ENCODE measurements around the gene EXD2. TPM values are rescaled to one million over a fixed set of nuclear protein-coding genes. Genes with fewer than 3 reads are reported as not detected.

The EXD2 gene
- total and polyA plus RNA-seq, 10 donors, result 3.7 to 18.5 (median 12.5) TPM

DNA sequence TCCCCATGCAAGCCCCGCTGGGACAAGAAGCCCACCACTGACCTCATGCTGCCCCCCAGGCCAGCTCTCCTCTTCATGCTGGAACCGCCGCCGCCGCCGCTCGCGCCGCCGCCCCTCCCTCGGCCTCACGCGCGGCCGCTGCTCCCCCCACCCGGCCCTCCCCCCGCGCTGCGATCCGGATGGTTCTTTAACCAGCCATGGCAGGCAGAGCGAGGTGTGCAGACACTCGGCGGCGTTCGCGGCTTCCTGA lies 38.5 kb upstream of the EXD2 start, which contains the start of gene DCAF5:
DCAF5 (minus strand) TSS at position 218 of the 250 bp plus-strand sequence; CDS start at position 77, 141 bp downstream.
- WGBS, 5 donors, result 0 to 2% (median 1%) methylated on average over 12 to 26 of the region's 26 CpGs
- no peaks in the 10 kb centered on the region for H3K27me3 ChIP-seq (replicated peaks in 1 of 7)
- DNase-seq, result peak; percentile 99
- H3K9me3 ChIP-seq, result no peaks in the 10 kb centered on the region
- no peak for TF ChIP-seq CTCF (IDR thresholded peaks at IDR 0.05 in 8 of 11, conservative IDR thresholded peaks at IDR 0.05 in 3 of 11)
- intact Hi-C loops (cut with DNase I; ENCODE audit: low total_unique reads), result no loop called here
- peak within 1 kb of the TSS; percentile 73 to 98 (median 93) for H3K4me3 ChIP-seq
- H3K36me3 ChIP-seq, result peaks cover 0 to 16% (median 8%) of the 10 kb centered on the region in 6 donors
- peak within 1 kb of the TSS; percentile 89 to 96 (median 92) for H3K27ac ChIP-seq
- peaks cover 20 to 60% (median 43%) of the 10 kb centered on the region in 6 donors for H3K4me1 ChIP-seq

GRCh38 chr14:69153152-69153872 lies 38.0 kb upstream of the EXD2 start:
- intact Hi-C loops (cut with DNase I; ENCODE audit: low total_unique reads), result no loop called here
- peak overlapping the region; percentile 73 to 98 (median 93) for H3K4me3 ChIP-seq
- WGBS, 5 donors, result 0 to 1% (median 1%) methylated on average over 17 to 72 of the region's 72 CpGs
- peak; percentile 88 to 93 (median 92) for TF ChIP-seq POLR2AphosphoS5 (IDR thresholded peaks at IDR 0.05)
- peak in 1 of 3 donors; percentile 72 for TF ChIP-seq POLR2A (IDR thresholded peaks at IDR 0.05)
- TF ChIP-seq CTCF (IDR thresholded peaks at IDR 0.05 in 8 of 11, conservative IDR thresholded peaks at IDR 0.05 in 3 of 11), result peak in 1 of 11 experiments; percentile 11
- H3K36me3 ChIP-seq, result peaks cover 0 to 11% (median 4%) of the 10 kb centered on the region in 6 donors
- H3K9me3 ChIP-seq, result no peaks in the 10 kb centered on the region
- peaks cover 0 to under 1% (median 0%) of the 10 kb centered on the region in 7 donors for H3K27me3 ChIP-seq (replicated peaks in 1 of 7)
- DNase-seq, result no peak
- peaks cover 20 to 55% (median 41%) of the 10 kb centered on the region in 6 donors for H3K4me1 ChIP-seq
- H3K27ac ChIP-seq, result peak overlapping the region; percentile 89 to 96 (median 92)

- WGBS, 5 donors, result 6 to 11% (median 7%) methylated on average over 12 to 13 of the region's 13 CpGs
- no peaks in the 10 kb centered on the region for H3K9me3 ChIP-seq
- intact Hi-C loops (cut with DNase I; ENCODE audit: low total_unique reads), result no loop called here
- peaks cover 0 to 5% (median 0%) of the 10 kb centered on the region in 6 donors for H3K36me3 ChIP-seq
- peak; percentile 76 for DNase-seq
- TF ChIP-seq POLR2A (IDR thresholded peaks at IDR 0.05), result peak in 1 of 3 donors; percentile 3
- peak in 1 of 3 donors; percentile 11 for TF ChIP-seq POLR2AphosphoS5 (IDR thresholded peaks at IDR 0.05)
- TF ChIP-seq CTCF (IDR thresholded peaks at IDR 0.05 in 8 of 11, conservative IDR thresholded peaks at IDR 0.05 in 3 of 11), result no peak
- H3K27me3 ChIP-seq (replicated peaks in 1 of 7), result peaks cover 0 to 6% (median 0%) of the 10 kb centered on the region in 7 donors
- H3K27ac ChIP-seq, result peak overlapping the region; percentile 89 to 96 (median 92)
- peak overlapping the region; percentile 73 to 98 (median 93) for H3K4me3 ChIP-seq
- peaks cover 20 to 50% (median 38%) of the 10 kb centered on the region in 6 donors for H3K4me1 ChIP-seq
These were observed 37.4 kb upstream of the EXD2 start for GRCh38 chr14:69153873-69154270.

DNA sequence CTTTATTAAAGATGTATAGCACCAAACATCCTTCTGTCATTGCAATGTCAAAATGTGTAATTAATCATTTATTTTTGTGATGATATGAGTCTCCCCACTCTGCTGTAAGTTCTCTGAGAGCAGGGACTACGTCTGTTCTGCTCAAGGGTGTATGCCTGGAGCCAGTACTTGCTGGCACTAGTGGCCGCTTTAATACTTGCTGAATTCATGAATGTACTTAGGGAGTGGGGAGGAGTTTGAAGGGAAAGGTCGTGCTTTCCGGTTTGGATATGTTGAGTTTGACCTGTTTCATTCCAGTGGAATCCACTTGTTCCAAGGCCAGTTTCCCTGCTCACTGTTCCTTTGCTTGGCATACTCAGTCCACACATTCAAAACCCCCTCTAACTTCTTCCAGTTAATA lies 36.5 kb upstream of the EXD2 start:
- Histone ChIP-seq H3K4me3 (no peak overlapping the region), H3K27me3 (replicated peaks in 1 of 7) (peaks cover 0 to 6% (median 0%) of the 10 kb centered on the region in 7 donors), H3K4me1 (peaks cover 17 to 41% (median 31%) of the 10 kb centered on the region in 6 donors), H3K36me3 (no peaks in the 10 kb centered on the region), H3K9me3 (no peaks in the 10 kb centered on the region), H3K27ac (peak overlapping the region in 5 of 8 donors; percentile 1 to 93 (median 34))
- intact Hi-C loops (cut with DNase I; ENCODE audit: low total_unique reads), result no loop called here
- WGBS, 5 donors, result 46 to 73% (median 62%) methylated on average over 4 of the region's 4 CpGs
- TF ChIP-seq POLR2AphosphoS5 (IDR thresholded peaks at IDR 0.05) (peak in 1 of 3 donors; percentile 29), CTCF (IDR thresholded peaks at IDR 0.05 in 8 of 11, conservative IDR thresholded peaks at IDR 0.05 in 3 of 11) (peak in 1 of 11 experiments; percentile 9), POLR2A (IDR thresholded peaks at IDR 0.05) (no peak)
- no peak for DNase-seq
